NCI-H446 treated with DMSO at 0.1 percent for 48 hours (cell line): ENCODE measurements around the gene PRADC1.
"Not testable (repeated sequence)": the region's sequence is repeated elsewhere in the genome, so short reads cannot be mapped to it uniquely, and the experiment has no call there.

Experiments used
- DNase-seq: peaks from one replicate; lab custom pipeline; 2025; lab: John Stamatoyannopoulos, UW

Gene PRADC1

DNA sequence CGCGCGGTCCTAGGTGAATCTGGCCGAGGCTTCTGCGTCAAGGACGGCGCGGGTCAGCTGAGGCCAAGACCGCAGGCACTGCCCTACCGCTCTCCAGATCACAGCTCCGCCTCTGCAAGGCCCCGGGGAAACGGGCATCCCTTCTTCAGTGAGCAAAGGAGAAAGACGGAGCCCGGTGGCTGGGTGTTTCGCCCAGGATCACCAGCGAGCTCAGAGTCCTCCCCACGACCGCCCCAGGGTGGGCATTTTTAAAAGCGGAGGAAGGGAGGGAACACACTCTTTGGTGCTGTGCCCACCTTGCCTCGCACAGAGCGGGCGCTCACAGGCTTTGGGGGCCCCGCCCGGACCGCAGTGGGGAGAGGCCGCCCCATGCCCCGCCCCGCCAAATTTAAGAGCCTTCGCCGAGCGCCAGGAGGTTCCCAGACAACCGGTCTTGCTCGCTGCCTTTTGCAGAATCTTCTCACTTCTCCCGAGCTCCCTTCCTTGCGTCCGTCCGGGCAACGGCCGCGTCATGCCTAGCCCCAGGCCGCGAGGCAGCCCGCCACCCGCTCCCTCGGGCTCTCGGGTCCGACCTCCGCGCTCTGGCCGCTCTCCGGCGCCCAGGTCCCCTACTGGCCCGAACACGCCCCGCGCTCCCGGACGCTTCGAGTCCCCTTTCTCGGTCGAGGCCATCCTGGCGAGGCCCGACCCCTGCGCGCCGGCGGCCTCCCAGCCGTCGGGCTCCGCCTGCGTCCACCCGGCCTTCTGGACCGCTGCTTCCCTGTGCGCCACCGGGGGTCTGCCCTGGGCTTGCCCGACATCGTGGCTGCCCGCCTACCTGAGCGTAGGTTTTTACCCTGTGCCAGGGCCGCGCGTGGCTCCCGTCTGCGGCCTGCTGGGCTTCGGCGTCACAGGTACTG, 30.6 kb downstream of the PRADC1 start, which contains the start of gene NOTO:
Gene NOTO (plus strand): TSS at position 419 of the 899 bp plus-strand sequence. CDS start 93 bp downstream, at position 512.
- DNase-seq: no peak

DNA sequence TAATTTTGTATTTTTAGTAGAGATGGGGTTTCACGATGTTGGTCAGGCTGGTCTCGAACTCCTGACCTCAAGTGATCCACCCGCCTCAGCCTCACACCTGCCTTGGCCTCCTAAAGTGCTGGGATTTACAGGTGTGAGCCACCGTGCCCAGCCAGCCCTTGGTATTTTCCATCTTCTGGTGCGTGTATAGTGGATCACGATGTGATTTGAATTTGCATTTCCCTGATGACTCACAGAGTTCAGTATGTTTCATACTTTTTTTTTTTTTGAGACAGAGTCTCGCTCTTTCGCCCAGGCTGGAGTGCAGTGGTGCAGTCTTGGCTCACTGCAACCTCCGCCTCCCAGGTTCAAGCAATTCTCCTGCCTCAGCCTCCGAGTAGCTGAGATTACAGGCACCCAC, 32.8 kb downstream of the PRADC1 start:
- DNase-seq: not testable (repeated sequence)

DNA sequence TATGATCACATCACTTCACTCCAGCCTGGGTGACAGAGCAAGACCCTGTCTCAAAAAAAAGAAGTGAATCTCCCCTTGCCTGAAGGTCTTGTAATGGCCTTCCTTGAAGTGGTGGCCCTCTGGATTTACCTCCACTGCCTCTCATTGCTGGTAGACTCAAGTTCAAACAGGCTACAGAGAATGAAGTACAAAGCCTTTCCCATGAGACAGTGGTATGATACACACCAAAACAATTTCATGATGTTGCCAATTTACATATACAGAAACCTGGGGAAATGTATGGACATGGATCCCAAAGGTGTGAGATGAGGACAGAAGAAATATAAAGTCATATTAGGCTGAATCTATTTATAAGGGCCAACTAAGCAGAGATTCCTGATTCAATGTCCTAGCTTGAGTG, 35.5 kb downstream of the PRADC1 start:
- no peak for DNase-seq

DNA sequence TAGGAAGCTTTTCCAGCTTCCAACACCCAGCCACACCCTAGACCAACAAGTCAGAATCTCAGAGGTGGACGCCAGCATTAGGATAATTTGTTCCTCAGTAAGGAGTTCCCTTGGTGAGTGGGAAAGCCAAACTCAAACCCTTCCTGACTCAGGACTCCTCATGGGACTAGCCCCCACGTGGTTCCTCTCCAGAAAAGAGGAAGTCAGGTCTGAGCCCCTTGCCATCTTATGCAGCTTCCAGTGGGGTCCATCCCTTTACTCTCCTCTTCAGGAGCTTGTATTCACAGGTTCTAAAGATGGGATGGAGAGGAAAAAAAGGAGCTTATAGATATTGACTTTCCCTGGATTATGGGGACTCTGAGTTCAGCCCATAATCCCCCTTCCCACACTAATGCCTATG, 45.5 kb downstream of the PRADC1 start:
- DNase-seq: no peak

DNA sequence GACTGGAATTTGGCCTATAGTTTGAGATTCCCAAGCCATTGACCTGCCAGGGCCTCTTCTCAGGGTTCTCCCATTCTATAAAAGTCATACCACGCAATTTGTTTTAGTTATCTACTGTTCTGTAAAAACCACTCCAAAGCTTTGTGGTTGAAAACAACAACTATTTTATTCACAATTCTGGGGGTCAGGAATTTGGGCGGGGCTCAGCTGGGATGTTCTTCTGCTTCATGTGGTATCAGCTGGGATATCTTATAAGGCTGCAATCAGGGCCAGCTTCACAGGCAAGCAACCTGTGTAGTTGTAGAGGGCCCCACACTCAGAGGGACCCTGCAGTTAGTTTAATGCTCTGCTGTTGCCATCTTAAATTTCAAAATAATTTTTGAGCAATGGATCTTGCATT, 47.1 kb downstream of the PRADC1 start:
- no peak for DNase-seq
